Testis (tissue), 2 donors: ENCODE data around the gene RTF2.

Experiments used
- POLR2A ChIP-seq: fragments of 450-650 bp; IDR thresholded peaks from one replicate; pipeline ENCODE4 v1.6.1; 2017; ENCODE audit warnings: antibody characterized with exemption, mild to moderate bottlenecking, moderate library complexity
- TF ChIP-seq, protein P1 (sequence below), 3 experiments: fragments of 450-650 bp in 2 of 3; fragments of 200-600 bp in 1 of 3; sonication (generic) in 1 of 3; IDR thresholded peaks; one replicate each; pipeline ENCODE4 v1.5.1; 2016 to 2019; ENCODE audit warnings: antibody characterized with exemption in 3 of 3, mild to moderate bottlenecking in 2 of 3, moderate library complexity in 1 of 3

DNA sequence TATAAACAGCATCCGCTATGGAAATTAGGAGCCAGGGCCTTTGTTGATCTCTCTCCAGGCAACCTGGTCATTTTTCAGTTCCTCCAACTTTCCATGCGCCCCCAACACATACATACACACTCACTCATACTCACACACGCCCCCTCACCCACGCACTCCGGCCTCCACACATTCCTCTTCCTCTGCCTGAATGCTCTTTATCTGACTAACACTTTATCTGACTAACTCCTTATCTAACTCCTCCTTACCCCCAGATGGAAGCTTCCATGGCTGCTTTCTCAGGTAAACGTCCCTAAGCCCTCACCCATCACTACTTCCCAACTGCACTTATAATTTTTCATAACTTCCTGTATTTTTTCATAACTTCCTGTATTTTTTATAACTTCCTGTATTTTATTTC lies 38.9 kb upstream of the RTF2 start:
- TF ChIP-seq, protein P1, sequence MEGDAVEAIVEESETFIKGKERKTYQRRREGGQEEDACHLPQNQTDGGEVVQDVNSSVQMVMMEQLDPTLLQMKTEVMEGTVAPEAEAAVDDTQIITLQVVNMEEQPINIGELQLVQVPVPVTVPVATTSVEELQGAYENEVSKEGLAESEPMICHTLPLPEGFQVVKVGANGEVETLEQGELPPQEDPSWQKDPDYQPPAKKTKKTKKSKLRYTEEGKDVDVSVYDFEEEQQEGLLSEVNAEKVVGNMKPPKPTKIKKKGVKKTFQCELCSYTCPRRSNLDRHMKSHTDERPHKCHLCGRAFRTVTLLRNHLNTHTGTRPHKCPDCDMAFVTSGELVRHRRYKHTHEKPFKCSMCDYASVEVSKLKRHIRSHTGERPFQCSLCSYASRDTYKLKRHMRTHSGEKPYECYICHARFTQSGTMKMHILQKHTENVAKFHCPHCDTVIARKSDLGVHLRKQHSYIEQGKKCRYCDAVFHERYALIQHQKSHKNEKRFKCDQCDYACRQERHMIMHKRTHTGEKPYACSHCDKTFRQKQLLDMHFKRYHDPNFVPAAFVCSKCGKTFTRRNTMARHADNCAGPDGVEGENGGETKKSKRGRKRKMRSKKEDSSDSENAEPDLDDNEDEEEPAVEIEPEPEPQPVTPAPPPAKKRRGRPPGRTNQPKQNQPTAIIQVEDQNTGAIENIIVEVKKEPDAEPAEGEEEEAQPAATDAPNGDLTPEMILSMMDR (IDR thresholded peaks at IDR 0.05): no peak
- TF ChIP-seq POLR2A: no peak
